Fibroblast of lung (primary cell): ENCODE data around the gene DPP7.

Source experiments
- CTCF ChIP-seq, 2 donors: IDR thresholded peaks in 1 of 2; conservative IDR thresholded peaks in 1 of 2; 1 replicate in 1 of 2; 2 replicates in 1 of 2; pipeline ENCODE4 v1.5.1; 2011 to 2012; ENCODE audit warnings: low read length in 2 of 2, control low read depth in 1 of 2, inconsistent platforms in 1 of 2, low read depth in 1 of 2, mild to moderate bottlenecking in 1 of 2
- EZH2 ChIP-seq: IDR thresholded peaks from 2 replicates; pipeline ENCODE4 v1.5.1; 2012; ENCODE audit warnings: low read length, control low read depth, mild to moderate bottlenecking; ENCODE audit errors: missing control alignments

GRCh38 chr9:137126786-137127185, 12.3 kb upstream of the DPP7 start:
- TF ChIP-seq CTCF (conservative IDR thresholded peaks at IDR 0.05 in 1 of 2, IDR thresholded peaks at IDR 0.05 in 1 of 2; ENCODE audit: low read depth in 1 of 2, low read length in 2 of 2) (no peak), EZH2 (no peak)
